Calu3 (cell line): Measurements from ENCODE around the gene CATSPER3. TPM values are rescaled to one million over a fixed set of nuclear protein-coding genes. Genes with fewer than 3 reads are reported as not detected.
A peak's percentile ranks its signal among the peaks of the same experiment; 100 is the strongest.

Source experiments
- BruUV-seq: library from RNA; stranded (reverse); fragments of 400-500 nt; replicated peaks from 2 replicates; lab custom pipeline; 2021; lab: Mats Ljungman, UMichigan
- CTCF ChIA-PET: fragments of 300-600 bp; sonication (Branson Sonifier 250); formaldehyde crosslinking; loops from one replicate; lab custom pipeline; 2022; ENCODE audit warnings: antibody characterized with exemption; lab: Charles Lee
- DNase-seq: peaks from one replicate; pipeline ENCODE4 v3.0.0; 2022
- H3K27ac Mint-ChIP-seq: one replicate; pipeline ENCODE4 v1.8.0; 2022; ENCODE audit warnings: mixed read lengths; ENCODE audit not compliant: unreplicated experiment
- H3K27me3 Mint-ChIP-seq: one replicate; pipeline ENCODE4 v1.8.0; 2022; ENCODE audit warnings: mixed read lengths; ENCODE audit not compliant: unreplicated experiment
- H3K36me3 Mint-ChIP-seq: one replicate; pipeline ENCODE4 v1.8.0; 2022; ENCODE audit warnings: mild to moderate bottlenecking, moderate library complexity, mixed read lengths; ENCODE audit not compliant: insufficient read depth, unreplicated experiment
- H3K4me1 Mint-ChIP-seq: one replicate; pipeline ENCODE4 v1.8.0; 2022; ENCODE audit warnings: mild to moderate bottlenecking, low read depth, mixed read lengths; ENCODE audit not compliant: unreplicated experiment
- H3K4me3 Mint-ChIP-seq: one replicate; pipeline ENCODE4 v1.8.0; 2022; ENCODE audit warnings: mild to moderate bottlenecking, low read depth, moderate library complexity, mixed read lengths; ENCODE audit not compliant: unreplicated experiment
- H3K9me3 Mint-ChIP-seq: one replicate; pipeline ENCODE4 v1.8.0; 2022; ENCODE audit warnings: low read depth, mixed read lengths; ENCODE audit not compliant: unreplicated experiment
- intact Hi-C: fragments of 100-400 bp; cut with micrococcal nuclease; formaldehyde crosslinking; loops from one replicate; pipeline ENCODE4 v1.10.0; 2022; ENCODE audit not compliant: unreplicated experiment
- total RNA-seq: library from RNA; stranded (reverse); gene quantifications from 2 replicates; pipeline ENCODE4 v1.2.3, GENCODE V29; 2022
- TF ChIP-seq, protein P1 (sequence below): fragments of 200-600 bp; IDR thresholded peaks from one replicate; pipeline ENCODE4 v1.8.0; 2022; ENCODE audit warnings: antibody characterized with exemption; ENCODE audit not compliant: unreplicated experiment

Gene CATSPER3
- total RNA-seq, 1 experiment from 2014 or later = 1.5 TPM

DNA sequence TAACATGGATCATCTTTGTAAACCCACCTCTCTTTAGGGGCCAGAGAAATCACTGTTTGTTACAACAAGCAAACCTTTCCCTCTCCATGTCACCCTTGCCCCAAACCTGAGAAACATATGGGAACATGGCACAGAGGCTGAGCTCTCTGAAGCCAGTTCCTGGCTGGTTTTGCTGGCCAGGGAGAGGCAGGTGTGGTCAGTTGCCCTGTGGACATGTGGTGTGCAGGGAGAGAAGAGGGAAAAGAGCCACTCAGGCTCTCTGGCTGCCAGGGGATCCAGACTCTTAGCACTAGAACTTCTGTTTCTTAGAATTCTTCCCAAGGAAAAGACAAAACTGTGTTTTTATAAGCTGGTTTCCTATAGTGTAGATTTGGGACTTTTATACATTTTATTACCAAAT is 4.6 kb upstream of the CATSPER3 start:
- Mint-ChIP-seq H3K27ac (no peak overlapping the region), H3K27me3 (no peaks in the 10 kb centered on the region), H3K36me3 (no peaks in the 10 kb centered on the region), H3K4me1 (peaks cover 23% of the 10 kb centered on the region), H3K9me3 (no peaks in the 10 kb centered on the region), H3K4me3 (no peak overlapping the region)
- TF ChIP-seq, protein P1, sequence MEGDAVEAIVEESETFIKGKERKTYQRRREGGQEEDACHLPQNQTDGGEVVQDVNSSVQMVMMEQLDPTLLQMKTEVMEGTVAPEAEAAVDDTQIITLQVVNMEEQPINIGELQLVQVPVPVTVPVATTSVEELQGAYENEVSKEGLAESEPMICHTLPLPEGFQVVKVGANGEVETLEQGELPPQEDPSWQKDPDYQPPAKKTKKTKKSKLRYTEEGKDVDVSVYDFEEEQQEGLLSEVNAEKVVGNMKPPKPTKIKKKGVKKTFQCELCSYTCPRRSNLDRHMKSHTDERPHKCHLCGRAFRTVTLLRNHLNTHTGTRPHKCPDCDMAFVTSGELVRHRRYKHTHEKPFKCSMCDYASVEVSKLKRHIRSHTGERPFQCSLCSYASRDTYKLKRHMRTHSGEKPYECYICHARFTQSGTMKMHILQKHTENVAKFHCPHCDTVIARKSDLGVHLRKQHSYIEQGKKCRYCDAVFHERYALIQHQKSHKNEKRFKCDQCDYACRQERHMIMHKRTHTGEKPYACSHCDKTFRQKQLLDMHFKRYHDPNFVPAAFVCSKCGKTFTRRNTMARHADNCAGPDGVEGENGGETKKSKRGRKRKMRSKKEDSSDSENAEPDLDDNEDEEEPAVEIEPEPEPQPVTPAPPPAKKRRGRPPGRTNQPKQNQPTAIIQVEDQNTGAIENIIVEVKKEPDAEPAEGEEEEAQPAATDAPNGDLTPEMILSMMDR = no peak
- no peak for DNase-seq
- CTCF ChIA-PET = interaction anchor here (0.6 kb wide), 1 partner anchor 131 kb away, joined by 3 read pairs; no protein-coding TSS in a partner anchor
- no TSS peak for BruUV-seq
- intact Hi-C loops = no loop called here

GRCh38 chr5:134964359-134965270 is 3.1 kb upstream of the CATSPER3 start:
- DNase-seq = no peak
- Mint-ChIP-seq H3K4me3 (no peak overlapping the region), H3K9me3 (no peaks in the 10 kb centered on the region), H3K4me1 (peaks cover 13% of the 10 kb centered on the region), H3K27me3 (no peaks in the 10 kb centered on the region), H3K27ac (no peak overlapping the region), H3K36me3 (no peaks in the 10 kb centered on the region)
- no TSS peak for BruUV-seq
- TF ChIP-seq, protein P1 = no peak
- CTCF ChIA-PET = interaction anchor here (0.6 kb wide), 1 partner anchor 202 kb away, joined by 3 read pairs; no protein-coding TSS in a partner anchor
- intact Hi-C loops = no loop called here

DNA sequence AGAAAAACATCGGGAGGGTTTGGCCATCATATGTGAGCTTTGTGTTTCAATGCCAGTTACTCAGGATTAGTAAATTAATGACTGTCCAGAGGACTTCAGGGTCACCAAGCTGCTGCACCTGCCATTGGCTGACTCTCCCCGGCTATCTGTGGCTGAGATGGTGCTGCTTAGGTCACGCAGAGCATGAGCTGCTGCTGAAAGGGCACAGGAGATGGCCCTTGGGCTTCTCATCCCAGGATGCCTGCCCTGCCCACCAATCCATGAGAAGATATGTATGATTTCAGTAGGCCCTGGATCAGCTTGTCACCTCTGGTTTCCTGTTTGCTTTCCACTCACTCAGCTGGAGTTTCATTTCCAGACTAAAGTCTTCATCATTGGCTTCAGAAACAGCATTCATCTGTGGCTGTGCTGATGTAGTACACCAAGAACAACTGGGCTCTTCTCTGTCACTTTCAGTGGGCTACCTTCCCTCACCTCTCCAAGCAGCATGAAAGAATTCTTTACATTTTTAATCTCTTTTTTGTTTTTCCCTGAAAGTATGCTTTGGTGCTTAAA is 2.4 kb upstream of the CATSPER3 start:
- Mint-ChIP-seq H3K4me1 (peaks cover 13% of the 10 kb centered on the region), H3K4me3 (no peak overlapping the region), H3K27ac (no peak overlapping the region), H3K9me3 (no peaks in the 10 kb centered on the region), H3K36me3 (no peaks in the 10 kb centered on the region), H3K27me3 (no peaks in the 10 kb centered on the region)
- CTCF ChIA-PET = interaction anchor here (0.6 kb wide), 1 partner anchor 13 kb away, joined by 3 read pairs; no protein-coding TSS in a partner anchor
- intact Hi-C loops = no loop called here
- no peak for DNase-seq
- no TSS peak for BruUV-seq
- TF ChIP-seq, protein P1 = no peak

DNA sequence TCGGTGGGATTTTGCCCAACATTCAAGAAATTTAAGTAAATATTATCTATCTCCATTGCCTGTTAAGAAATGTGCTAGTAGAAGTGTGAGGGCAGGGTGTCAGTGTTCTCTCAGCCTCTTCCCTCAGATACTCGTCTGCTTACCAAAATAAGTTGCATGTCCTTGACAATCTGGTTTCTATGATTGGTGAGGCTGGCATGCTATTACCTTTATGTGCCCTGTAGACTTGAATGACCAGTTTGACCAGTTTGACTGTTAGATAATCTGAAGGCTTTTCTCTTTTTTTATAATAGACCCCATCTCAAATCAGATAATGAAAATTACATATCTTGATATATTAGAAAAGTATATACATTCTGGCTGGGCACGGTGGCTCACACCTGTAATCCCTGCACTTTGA is 348 bp downstream of the CATSPER3 start:
- Mint-ChIP-seq H3K27ac (no peak overlapping the region), H3K36me3 (no peaks in the 10 kb centered on the region)

More for the DNA sequence above, 348 bp downstream of the CATSPER3 start:
- Mint-ChIP-seq H3K9me3 (no peaks in the 10 kb centered on the region), H3K4me3 (no peak overlapping the region), H3K27me3 (no peaks in the 10 kb centered on the region), H3K4me1 (peaks cover 13% of the 10 kb centered on the region)
- intact Hi-C loops = no loop called here
- BruUV-seq = no TSS peak
- peak; percentile 32 for DNase-seq
- CTCF ChIA-PET = no interaction called here
- TF ChIP-seq, protein P1 = no peak
